Endodermal cell (in vitro differentiated cells): ENCODE measurements around the gene TBC1D4. TPM values are rescaled to one million over a fixed set of nuclear protein-coding genes. Genes with fewer than 3 reads are reported as not detected.

Experiments used
- DNase-seq: peaks from one replicate; pipeline ENCODE4 v3.0.0-alpha.2; 2017
- H3K27ac ChIP-seq: 2 replicates; pipeline ENCODE4 v1.5.1; 2013; ENCODE audit warnings: mild to moderate bottlenecking, low read depth, low read length, moderate library complexity
- H3K27me3 ChIP-seq: 2 replicates; pipeline ENCODE4 v1.6.1; 2013; ENCODE audit warnings: mild to moderate bottlenecking, low read length, moderate library complexity; ENCODE audit not compliant: insufficient read depth, control insufficient read depth, poor library complexity, severe bottlenecking
- H3K36me3 ChIP-seq: 2 replicates; pipeline ENCODE4 v1.7.0; 2013; ENCODE audit warnings: mild to moderate bottlenecking, low read length, moderate library complexity; ENCODE audit not compliant: control insufficient read depth, insufficient read depth
- H3K4me1 ChIP-seq: one replicate; pipeline ENCODE4 v1.7.0; 2013; ENCODE audit warnings: low read length; ENCODE audit not compliant: control insufficient read depth, insufficient read depth
- H3K4me3 ChIP-seq: 2 replicates; pipeline ENCODE4 v1.5.1; 2013; ENCODE audit warnings: mild to moderate bottlenecking, low read length, moderate library complexity
- H3K9ac ChIP-seq: 2 replicates; pipeline ENCODE4 v1.6.1; 2013; ENCODE audit warnings: mild to moderate bottlenecking, low read length, moderate library complexity; ENCODE audit not compliant: poor library complexity, severe bottlenecking; ENCODE audit errors: extremely low read depth
- H3K9me3 ChIP-seq: 2 replicates; pipeline ENCODE4 v1.6.1; 2013; ENCODE audit warnings: mild to moderate bottlenecking, low read length, moderate library complexity; ENCODE audit not compliant: control insufficient read depth
- H3K27ac Mint-ChIP-seq: 2 replicates; pipeline ENCODE4 v1.8.0; 2020; ENCODE audit warnings: mixed read lengths
- H3K27me3 Mint-ChIP-seq: 2 replicates; pipeline ENCODE4 v1.8.0; 2021; ENCODE audit warnings: mild to moderate bottlenecking, mixed read lengths; ENCODE audit not compliant: insufficient read depth
- H3K36me3 Mint-ChIP-seq: 2 replicates; pipeline ENCODE4 v1.8.0; 2020; ENCODE audit warnings: low read depth, mixed read lengths
- H3K4me1 Mint-ChIP-seq: 2 replicates; pipeline ENCODE4 v1.8.0; 2020; ENCODE audit warnings: mixed read lengths
- H3K4me3 Mint-ChIP-seq: 2 replicates; pipeline ENCODE4 v1.8.0; 2020; ENCODE audit warnings: mild to moderate bottlenecking, moderate library complexity, mixed read lengths
- H3K9me3 Mint-ChIP-seq: 2 replicates; pipeline ENCODE4 v1.8.0; 2020; ENCODE audit warnings: mild to moderate bottlenecking, mixed read lengths
- WGBS, 2 experiments: methylation state at CpG; one replicate each; pipeline versions ENCODE4 v1.1.5 to v1.1.7; 2013; ENCODE audit warnings: missing lambda C conversion rate in 2 of 2, mixed read lengths in 1 of 2; ENCODE audit not compliant: insufficient coverage in 1 of 2, insufficient read length in 1 of 2; 5-methylcytosine and 5-hydroxymethylcytosine counted together
- total RNA-seq, 2 donors: library from RNA; stranded (reverse); fragmentation: NEBNext Ultra II Directional in 1 of 2; extraction: Animal tissue kit (Norgen Biotek cat#: 25700) in 1 of 2; gene quantifications; 2 replicates in 1 of 2; 3 replicates in 1 of 2; pipeline ENCODE4 v1.2.1, GENCODE V29; 2021
- TF ChIP-seq, protein P1 (sequence below): fragments of 200-600 bp; sonication (generic); conservative IDR thresholded peaks from 2 replicates; pipeline ENCODE4 v1.5.0; 2021; ENCODE audit warnings: antibody characterized with exemption, mild to moderate bottlenecking

TBC1D4 gene
- total RNA-seq, 2 donors from 2014 or later = 3.2 to 4.7 TPM

DNA sequence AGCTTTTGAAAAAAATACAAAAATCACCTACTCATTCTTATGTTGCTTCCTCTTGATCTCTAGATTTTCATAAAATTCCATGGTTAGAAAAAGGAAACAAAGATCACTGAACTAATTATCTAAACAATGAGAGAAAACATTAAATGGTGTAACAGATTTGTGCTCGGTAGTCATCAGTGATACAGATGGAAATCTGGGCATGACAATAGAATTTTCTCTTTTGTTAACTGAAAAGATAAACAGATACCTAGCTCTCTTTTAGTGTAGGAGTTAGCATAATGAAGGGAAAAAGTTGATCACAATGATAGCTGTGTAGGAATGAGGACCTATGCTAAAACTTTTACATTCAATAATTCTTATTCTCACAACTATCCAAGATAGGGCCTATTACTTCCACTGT is 103.7 kb downstream of the TBC1D4 start:
- no peak overlapping the region for H3K4me3 ChIP-seq
- no peak overlapping the region for H3K4me3 Mint-ChIP-seq
- H3K27ac Mint-ChIP-seq = no peak overlapping the region
- WGBS, 2 experiments = 44 to 75% methylated on average over 1 of the region's 1 CpG
- no peaks in the 10 kb centered on the region for H3K4me1 ChIP-seq
- H3K9me3 Mint-ChIP-seq = no peaks in the 10 kb centered on the region
- H3K4me1 Mint-ChIP-seq = no peaks in the 10 kb centered on the region
- no peak for DNase-seq
- H3K27ac ChIP-seq = no peak overlapping the region
- H3K36me3 ChIP-seq = no peaks in the 10 kb centered on the region
- no peaks in the 10 kb centered on the region for H3K36me3 Mint-ChIP-seq
- TF ChIP-seq, protein P1, sequence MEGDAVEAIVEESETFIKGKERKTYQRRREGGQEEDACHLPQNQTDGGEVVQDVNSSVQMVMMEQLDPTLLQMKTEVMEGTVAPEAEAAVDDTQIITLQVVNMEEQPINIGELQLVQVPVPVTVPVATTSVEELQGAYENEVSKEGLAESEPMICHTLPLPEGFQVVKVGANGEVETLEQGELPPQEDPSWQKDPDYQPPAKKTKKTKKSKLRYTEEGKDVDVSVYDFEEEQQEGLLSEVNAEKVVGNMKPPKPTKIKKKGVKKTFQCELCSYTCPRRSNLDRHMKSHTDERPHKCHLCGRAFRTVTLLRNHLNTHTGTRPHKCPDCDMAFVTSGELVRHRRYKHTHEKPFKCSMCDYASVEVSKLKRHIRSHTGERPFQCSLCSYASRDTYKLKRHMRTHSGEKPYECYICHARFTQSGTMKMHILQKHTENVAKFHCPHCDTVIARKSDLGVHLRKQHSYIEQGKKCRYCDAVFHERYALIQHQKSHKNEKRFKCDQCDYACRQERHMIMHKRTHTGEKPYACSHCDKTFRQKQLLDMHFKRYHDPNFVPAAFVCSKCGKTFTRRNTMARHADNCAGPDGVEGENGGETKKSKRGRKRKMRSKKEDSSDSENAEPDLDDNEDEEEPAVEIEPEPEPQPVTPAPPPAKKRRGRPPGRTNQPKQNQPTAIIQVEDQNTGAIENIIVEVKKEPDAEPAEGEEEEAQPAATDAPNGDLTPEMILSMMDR = no peak
- H3K27me3 Mint-ChIP-seq = no peaks in the 10 kb centered on the region
- no peaks in the 10 kb centered on the region for H3K27me3 ChIP-seq
- H3K9ac ChIP-seq = no peak overlapping the region
- no peaks in the 10 kb centered on the region for H3K9me3 ChIP-seq

GRCh38 chr13:75376792-75377402 is 105.1 kb downstream of the TBC1D4 start:
- DNase-seq = no peak
- H3K27me3 ChIP-seq = no peaks in the 10 kb centered on the region
- TF ChIP-seq, protein P1 = no peak
- Mint-ChIP-seq H3K4me3 (no peak overlapping the region), H3K9me3 (no peaks in the 10 kb centered on the region), H3K4me1 (no peaks in the 10 kb centered on the region), H3K27ac (no peak overlapping the region), H3K27me3 (no peaks in the 10 kb centered on the region), H3K36me3 (no peaks in the 10 kb centered on the region)
- no peak overlapping the region for H3K4me3 ChIP-seq
- H3K9me3 ChIP-seq = no peaks in the 10 kb centered on the region
- WGBS, 2 experiments = 94 to 95% methylated on average over 6 of the region's 6 CpGs
- H3K9ac ChIP-seq = no peak overlapping the region
- H3K4me1 ChIP-seq = no peaks in the 10 kb centered on the region
- no peaks in the 10 kb centered on the region for H3K36me3 ChIP-seq
- H3K27ac ChIP-seq = no peak overlapping the region

DNA sequence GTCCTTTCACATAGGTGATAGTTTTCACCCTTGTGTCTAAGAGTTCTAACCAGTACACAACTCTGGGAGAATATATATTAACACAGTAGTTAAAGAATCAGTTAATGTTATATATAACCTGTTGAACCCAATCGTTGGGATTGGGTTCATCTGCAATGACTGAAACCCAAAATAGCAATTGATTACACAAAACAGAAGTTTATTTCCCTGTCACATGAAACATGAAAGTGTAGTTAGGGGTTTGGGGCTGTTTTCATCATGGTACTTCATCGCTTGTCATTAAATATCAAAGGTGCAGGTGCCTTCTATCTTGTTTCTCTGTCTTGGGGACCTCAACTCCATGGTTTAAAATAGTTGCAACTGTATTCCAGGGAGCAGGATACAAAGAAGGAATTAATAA is 106.6 kb downstream of the TBC1D4 start:
- no peak for DNase-seq
- Mint-ChIP-seq H3K4me1 (no peaks in the 10 kb centered on the region), H3K4me3 (no peak overlapping the region), H3K36me3 (no peaks in the 10 kb centered on the region), H3K9me3 (no peaks in the 10 kb centered on the region), H3K27ac (no peak overlapping the region), H3K27me3 (no peaks in the 10 kb centered on the region)
- Histone ChIP-seq H3K27me3 (no peaks in the 10 kb centered on the region), H3K36me3 (no peaks in the 10 kb centered on the region), H3K4me1 (no peaks in the 10 kb centered on the region), H3K9me3 (no peaks in the 10 kb centered on the region), H3K4me3 (no peak overlapping the region), H3K27ac (no peak overlapping the region), H3K9ac (no peak overlapping the region)
- WGBS, 2 experiments = 90 to 93% methylated on average over 1 to 2 of the region's 2 CpGs
- TF ChIP-seq, protein P1 = no peak
